HCT116 (cell line): ENCODE measurements around the gene PXN. TPM values are rescaled to one million over a fixed set of nuclear protein-coding genes. Genes with fewer than 3 reads are reported as not detected.
A peak's percentile ranks its signal among the peaks of the same experiment; 100 is the strongest.

Source experiments
- ATAC-seq: fragments of 200-7000 bp; cut with Tn5 transposase; 2 replicates; pipeline ENCODE4 v1.9.1; 2020; ENCODE audit warnings: mild to moderate bottlenecking, moderate library complexity
- BruUV-seq: library from RNA; stranded (reverse); fragments of 400-500 nt; replicated peaks from 2 replicates; lab custom pipeline; 2021; lab: Mats Ljungman, UMichigan
- CTCF ChIA-PET: fragments of 300-600 bp; sonication (Branson Sonifier 250); formaldehyde crosslinking; loops from one replicate; lab custom pipeline; 2021; ENCODE audit warnings: antibody characterized with exemption; lab: Charles Lee
- POLR2A ChIA-PET: fragments of 300-600, 350-600 bp; sonication (Branson Sonifier 250); formaldehyde crosslinking; loops from one replicate; lab custom pipeline; 2021; ENCODE audit warnings: antibody characterized with exemption; lab: Charles Lee
- RAD21 ChIA-PET, 2 experiments: fragments of 300-600 bp; sonication (Branson Sonifier 250); formaldehyde crosslinking; loops; one replicate each; lab custom pipeline; 2023; ENCODE audit warnings: low total read pairs in 2 of 2; ENCODE audit not compliant: uncharacterized antibody in 2 of 2, unreplicated experiment in 2 of 2, low non-redundant PET in 1 of 2; lab: Charles Lee
- DNase-seq: peaks from one replicate; pipeline ENCODE4 v3.0.0-alpha.2; 2010; ENCODE audit warnings: low read depth, low spot score
- H2AFZ ChIP-seq: fragments of 200-600 bp; shearing (Covaris generic), sonication (generic); 2 replicates; pipeline ENCODE4 v1.6.1; 2017; ENCODE audit warnings: low read depth, mixed run types, mixed read lengths, antibody characterized with exemption, low read length; ENCODE audit not compliant: poor library complexity, severe bottlenecking
- H3K27ac ChIP-seq: 2 replicates; pipeline ENCODE4 v1.5.1; 2012; ENCODE audit warnings: low read depth, low read length
- H3K27me3 ChIP-seq: fragments of 200-600 bp; sonication (generic); 2 replicates; pipeline ENCODE4 v1.6.1; 2016; ENCODE audit warnings: mixed run types, low read length, mixed read lengths; ENCODE audit not compliant: insufficient read depth
- H3K36me3 ChIP-seq, 2 experiments: fragments of 200-500 bp in 1 of 2; fragments of 200-600 bp in 1 of 2; sonication (Bioruptor generic) in 1 of 2; sonication (generic) in 1 of 2; 2 replicates each; pipeline versions ENCODE4 v1.5.1 to v1.6.1; 2014 to 2016; ENCODE audit warnings: low read length in 2 of 2, inconsistent platforms in 1 of 2, mixed read lengths in 1 of 2, mixed run types in 1 of 2; ENCODE audit not compliant: insufficient read depth in 2 of 2, control insufficient read depth in 1 of 2
- H3K4me1 ChIP-seq, 2 experiments: fragments of 200-600 bp in 1 of 2; sonication (generic) in 1 of 2; 2 replicates each; pipeline versions ENCODE4 v1.5.1 to v1.6.1; 2012 to 2017; ENCODE audit warnings: low read length in 2 of 2, inconsistent platforms in 1 of 2, mild to moderate bottlenecking in 1 of 2, mixed read lengths in 1 of 2, mixed run types in 1 of 2, moderate library complexity in 1 of 2; ENCODE audit not compliant: insufficient read depth in 2 of 2, control insufficient read depth in 1 of 2
- H3K4me2 ChIP-seq: fragments of 200-600 bp; sonication (generic); 2 replicates; pipeline ENCODE4 v1.6.1; 2017; ENCODE audit warnings: mixed run types, low read length, mixed read lengths
- H3K4me3 ChIP-seq, 2 experiments: fragments of 200-600 bp in 1 of 2; sonication (generic) in 1 of 2; replicated peaks in 1 of 2; 2 replicates each; pipeline ENCODE4 v1.5.1; 2011 to 2016; ENCODE audit warnings: low read length in 2 of 2, control low read depth in 1 of 2, low read depth in 1 of 2, mild to moderate bottlenecking in 1 of 2, mixed read lengths in 1 of 2, mixed run types in 1 of 2
- H3K79me2 ChIP-seq: fragments of 200-600 bp; sonication (generic); 2 replicates; pipeline ENCODE4 v1.6.1; 2017; ENCODE audit warnings: mild to moderate bottlenecking, mixed run types, low read length, moderate library complexity, mixed read lengths; ENCODE audit not compliant: insufficient read depth
- H3K9ac ChIP-seq: fragments of 200-600 bp; sonication (generic); 2 replicates; pipeline ENCODE4 v1.6.1; 2016; ENCODE audit warnings: low read length, mixed read lengths
- H3K9me2 ChIP-seq: fragments of 200-600 bp; sonication (generic), shearing (Covaris generic); 2 replicates; pipeline ENCODE4 v1.6.1; 2017; ENCODE audit warnings: mixed run types, mild to moderate bottlenecking, moderate library complexity; ENCODE audit not compliant: insufficient read depth
- H3K9me3 ChIP-seq, 2 experiments: fragments of 200-500 bp in 1 of 2; fragments of 200-600 bp in 1 of 2; sonication (Bioruptor generic) in 1 of 2; sonication (generic) in 1 of 2; 2 replicates each; pipeline ENCODE4 v1.6.1; 2014 to 2017; ENCODE audit warnings: low read length in 2 of 2, mixed read lengths in 2 of 2, inconsistent platforms in 1 of 2, low read depth in 1 of 2, mild to moderate bottlenecking in 1 of 2, mixed run types in 1 of 2, moderate library complexity in 1 of 2; ENCODE audit not compliant: control insufficient read depth in 1 of 2, insufficient read depth in 1 of 2
- H4K20me1 ChIP-seq: fragments of 200-600 bp; sonication (generic), shearing (Covaris generic); 2 replicates; pipeline ENCODE4 v1.6.1; 2017; ENCODE audit warnings: mixed run types, mild to moderate bottlenecking, moderate library complexity; ENCODE audit not compliant: insufficient read depth
- CTCF ChIP-seq, 3 experiments: fragments of 200-600 bp in 1 of 3; sonication (generic) in 1 of 3; IDR thresholded peaks in 2 of 3; conservative IDR thresholded peaks in 1 of 3; 2 replicates each; pipeline ENCODE4 v1.5.1; 2012 to 2017; ENCODE audit warnings: low read depth in 2 of 3, low read length in 2 of 3, antibody characterized with exemption in 1 of 3, borderline replicate concordance in 1 of 3, control low read depth in 1 of 3, mild to moderate bottlenecking in 1 of 3, mixed read lengths in 1 of 3, mixed run types in 1 of 3, moderate library complexity in 1 of 3; ENCODE audit not compliant: insufficient read depth in 1 of 3
- EZH2 ChIP-seq: fragments of 200-600 bp; sonication (generic); IDR thresholded peaks from 2 replicates; pipeline ENCODE4 v1.6.1; 2017; ENCODE audit warnings: antibody characterized with exemption, mixed run types
- POLR2AphosphoS5 ChIP-seq: IDR thresholded peaks from 2 replicates; pipeline ENCODE4 v1.6.1; 2011; ENCODE audit warnings: mild to moderate bottlenecking, low read depth, low read length, moderate library complexity
- TCF7L2 ChIP-seq: IDR thresholded peaks from 2 replicates; pipeline ENCODE4 v1.7.0; 2011; ENCODE audit warnings: borderline replicate concordance, inconsistent platforms; ENCODE audit not compliant: insufficient read depth, insufficient read length; ENCODE audit errors: extremely low read depth
- YY1 ChIP-seq: IDR thresholded peaks from 2 replicates; pipeline ENCODE4 v1.6.1; 2011; ENCODE audit warnings: low read length, low read depth, moderate library complexity, mild to moderate bottlenecking; ENCODE audit not compliant: insufficient replicate concordance; ENCODE audit errors: extremely low read depth
- intact Hi-C: fragments of 100-400 bp; cut with micrococcal nuclease; formaldehyde crosslinking; loops from 2 replicates; pipeline ENCODE4 v1.10.0; 2022
- total RNA-seq: library from RNA; stranded (reverse); gene quantifications from one replicate; pipeline ENCODE4 v1.2.1, GENCODE V29; 2021; ENCODE audit not compliant: unreplicated experiment

PXN gene
- total RNA-seq, 1 experiment from 2014 or later, result 211 TPM

GRCh38 chr12:120228291-120229070 lies 37.0 kb downstream of the PXN start:
- no TSS peak for BruUV-seq
- H2AFZ ChIP-seq, result no peak overlapping the region

More at GRCh38 chr12:120228291-120229070, 37.0 kb downstream of the PXN start:
- Histone ChIP-seq H3K36me3 (peaks cover 6 to 33% of the 10 kb centered on the region in 2 experiments; a peak in 3 of 4 replicates), H3K9me3 (no peaks in the 10 kb centered on the region), H3K4me2 (peak overlapping the region; percentile 95), H3K27me3 (no peaks in the 10 kb centered on the region)
- no peak for DNase-seq
- peak; percentile 52 for ATAC-seq
- no peak for TF ChIP-seq TCF7L2
- peak; percentile 4; the same call in 1 of the 2 replicates for TF ChIP-seq POLR2AphosphoS5
- no peak for TF ChIP-seq EZH2
- peak in 2 of 3 experiments; percentile 89; a peak in 4 of 6 replicates for TF ChIP-seq CTCF (IDR thresholded peaks at IDR 0.05 in 2 of 3, conservative IDR thresholded peaks at IDR 0.05 in 1 of 3; ENCODE audit: borderline replicate concordance in 1 of 3, insufficient read depth in 1 of 3, low read depth in 2 of 3, low read length in 2 of 3)
- TF ChIP-seq YY1, result peak; percentile 6
- TF ChIP-seq, all 23 proteins: peak for 3
- ChIA-PET CTCF (interaction anchor here (0.7 to 8.1 kb wide), 16 partner anchors 10 to 99 kb away, joined by 3 to 181 read pairs (median 6); partner anchors contain the start of genes PLA2G1B, PXN, RNU4-1 and RNU4-2), POLR2A (interaction anchor here (1.1 to 8.9 kb wide), 6 partner anchors 9 to 63 kb away, joined by 4 to 394 read pairs (median 30); partner anchors contain the start of genes PXN, RNU4-1, RNU4-2 and RPLP0), RAD21 (interaction anchor here (0.7 to 5.4 kb wide), 8 partner anchors 21 to 63 kb away, joined by 3 to 62 read pairs (median 4); partner anchors contain the start of genes PXN (in 2 of the 2), RPLP0 (in 2 of the 2) and RNU4-2 (in 1 of the 2))
- peak overlapping the region; percentile 100 for H3K27ac ChIP-seq
- intact Hi-C loops, result loop anchor here (1.0 kb wide), 2 partner anchors 37 to 63 kb away; partner anchors contain the start of genes PXN and RNU4-2
- H3K9ac ChIP-seq, result peak overlapping the region; percentile 87
- H3K9me2 ChIP-seq, result no peaks in the 10 kb centered on the region
- peaks cover 95% of the 10 kb centered on the region for H3K79me2 ChIP-seq
- peaks cover 55 to 85% of the 10 kb centered on the region in 2 experiments for H3K4me1 ChIP-seq
- peaks cover 8% of the 10 kb centered on the region; the same call in 1 of the 2 replicates for H4K20me1 ChIP-seq
- peak overlapping the region; percentile 19 to 58 for H3K4me3 ChIP-seq
